GM12878 (cell line): Measurements from ENCODE around the gene SMC3.

Experiments
- KLF5 ChIP-seq: fragments of 450-650 bp; IDR thresholded peaks from 2 replicates; pipeline ENCODE4 v1.6.1; 2014; ENCODE audit warnings: mild to moderate bottlenecking; ENCODE audit not compliant: partially characterized antibody
- MTA3 ChIP-seq: IDR thresholded peaks from 2 replicates; pipeline ENCODE4 v1.6.1; 2012; ENCODE audit warnings: low read length, inconsistent platforms, borderline replicate concordance
- NRF1 ChIP-seq: conservative IDR thresholded peaks from 2 replicates; pipeline ENCODE4 v1.6.1; 2011; ENCODE audit warnings: mild to moderate bottlenecking, low read depth, low read length, improper control_type of control experiment
- SRF ChIP-seq, 2 experiments: IDR thresholded peaks; 2 replicates each; pipeline ENCODE4 v1.6.1; 2011; ENCODE audit warnings: low read depth in 2 of 2, low read length in 2 of 2, mild to moderate bottlenecking in 1 of 2, moderate library complexity in 1 of 2
- TAF1 ChIP-seq: IDR thresholded peaks from 2 replicates; pipeline ENCODE4 v1.6.1; 2011; ENCODE audit warnings: mild to moderate bottlenecking, low read depth, low read length, borderline replicate concordance
- USF2 ChIP-seq: IDR thresholded peaks from 2 replicates; pipeline ENCODE4 v1.6.1; 2011; ENCODE audit warnings: low read depth, low read length, improper control_type of control experiment, borderline replicate concordance
- TF ChIP-seq, protein P1 (sequence below), 3 experiments: IDR thresholded peaks in 2 of 3; conservative IDR thresholded peaks in 1 of 3; 2 replicates each; pipeline ENCODE4 v1.5.1; 2011; ENCODE audit warnings: low read depth in 3 of 3, low read length in 3 of 3, mild to moderate bottlenecking in 3 of 3, control low read depth in 2 of 3, moderate library complexity in 2 of 3, inconsistent platforms in 1 of 3, mixed read lengths in 1 of 3; ENCODE audit not compliant: control insufficient read depth in 2 of 3, insufficient read depth in 1 of 3; ENCODE audit errors: extremely low read depth in 1 of 3

- TF ChIP-seq MTA3, result no peak
- no peak for TF ChIP-seq SRF (IDR thresholded peaks at IDR 0.05; ENCODE audit: low read depth in 2 of 2, low read length in 2 of 2)
- no peak for TF ChIP-seq KLF5
- TF ChIP-seq, protein P1, sequence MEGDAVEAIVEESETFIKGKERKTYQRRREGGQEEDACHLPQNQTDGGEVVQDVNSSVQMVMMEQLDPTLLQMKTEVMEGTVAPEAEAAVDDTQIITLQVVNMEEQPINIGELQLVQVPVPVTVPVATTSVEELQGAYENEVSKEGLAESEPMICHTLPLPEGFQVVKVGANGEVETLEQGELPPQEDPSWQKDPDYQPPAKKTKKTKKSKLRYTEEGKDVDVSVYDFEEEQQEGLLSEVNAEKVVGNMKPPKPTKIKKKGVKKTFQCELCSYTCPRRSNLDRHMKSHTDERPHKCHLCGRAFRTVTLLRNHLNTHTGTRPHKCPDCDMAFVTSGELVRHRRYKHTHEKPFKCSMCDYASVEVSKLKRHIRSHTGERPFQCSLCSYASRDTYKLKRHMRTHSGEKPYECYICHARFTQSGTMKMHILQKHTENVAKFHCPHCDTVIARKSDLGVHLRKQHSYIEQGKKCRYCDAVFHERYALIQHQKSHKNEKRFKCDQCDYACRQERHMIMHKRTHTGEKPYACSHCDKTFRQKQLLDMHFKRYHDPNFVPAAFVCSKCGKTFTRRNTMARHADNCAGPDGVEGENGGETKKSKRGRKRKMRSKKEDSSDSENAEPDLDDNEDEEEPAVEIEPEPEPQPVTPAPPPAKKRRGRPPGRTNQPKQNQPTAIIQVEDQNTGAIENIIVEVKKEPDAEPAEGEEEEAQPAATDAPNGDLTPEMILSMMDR (IDR thresholded peaks at IDR 0.05 in 2 of 3, conservative IDR thresholded peaks at IDR 0.05 in 1 of 3; ENCODE audit: control insufficient read depth in 2 of 3, extremely low read depth in 1 of 3, insufficient read depth in 1 of 3, low read depth in 3 of 3, low read length in 3 of 3), result no peak
- TF ChIP-seq NRF1, result no peak
- no peak for TF ChIP-seq TAF1
- TF ChIP-seq USF2, result no peak
Observed at GRCh38 chr10:110560012-110560411, 7.5 kb upstream of the SMC3 start.
